Bone marrow (tissue), 2 donors: Measurements from ENCODE around the gene FRMD4A.
"Not testable (repeated sequence)": the region's sequence is repeated elsewhere in the genome, so short reads cannot be mapped to it uniquely, and the experiment has no call there.

Source experiments
- DNase-seq, 2 donors: peaks; one replicate each; lab custom pipeline; 2025; lab: John Stamatoyannopoulos, UW

Gene FRMD4A

DNA sequence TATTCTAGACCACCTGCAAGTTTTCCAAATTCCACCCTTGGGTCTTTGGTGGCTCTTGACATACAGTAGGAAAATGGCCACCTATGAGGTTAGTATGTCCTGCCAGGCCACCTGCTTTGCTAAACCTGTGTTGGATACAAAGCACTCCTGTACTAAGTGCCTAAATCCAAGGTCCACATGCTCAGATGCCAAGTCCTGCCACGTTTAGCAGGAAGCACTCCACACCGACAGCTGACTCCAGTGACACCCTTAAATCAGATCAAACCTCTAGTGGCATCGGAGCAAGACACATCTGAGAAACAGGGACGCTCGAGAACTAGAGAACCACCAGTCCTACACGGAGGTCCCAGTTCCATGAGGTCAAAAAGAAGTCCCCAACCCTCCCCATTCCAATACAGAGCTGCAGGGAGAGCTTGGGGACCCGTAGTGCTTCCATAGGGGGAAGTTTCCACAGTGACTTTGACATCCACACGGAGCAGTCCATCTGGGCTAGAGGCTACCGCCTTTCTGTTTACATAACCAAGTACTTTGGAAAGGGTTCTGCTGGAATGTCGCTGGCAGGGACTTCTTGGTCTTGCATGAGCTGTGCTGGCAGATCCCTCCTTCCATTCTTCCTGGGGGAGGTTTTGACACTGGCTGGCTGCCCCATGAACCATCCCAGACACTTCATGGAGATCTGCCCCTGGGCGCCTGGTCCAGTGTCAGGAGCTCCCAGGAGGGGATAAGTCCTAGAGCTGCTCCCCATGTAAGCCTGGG lies 453.4 kb downstream of the FRMD4A start:
- DNase-seq = no peak

DNA sequence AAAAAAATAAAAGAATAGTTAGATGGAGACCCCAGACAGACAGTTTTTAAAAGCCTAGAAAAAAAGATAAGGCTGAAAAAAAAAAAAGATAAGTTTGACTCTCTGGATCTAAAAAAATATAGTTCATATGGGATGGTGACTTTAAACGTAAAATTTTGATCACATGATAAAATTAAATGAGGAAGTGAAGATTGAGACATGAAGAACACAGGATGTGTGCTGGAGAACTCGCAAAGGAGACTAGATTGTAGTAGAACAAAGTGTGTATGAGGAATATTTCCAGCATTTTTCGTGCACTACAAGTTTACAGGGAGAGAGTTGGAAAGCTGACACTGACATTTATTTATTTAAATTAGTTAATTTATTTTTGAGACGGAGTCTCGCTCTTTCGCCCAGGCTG lies 457.5 kb downstream of the FRMD4A start:
- no peak for DNase-seq

DNA sequence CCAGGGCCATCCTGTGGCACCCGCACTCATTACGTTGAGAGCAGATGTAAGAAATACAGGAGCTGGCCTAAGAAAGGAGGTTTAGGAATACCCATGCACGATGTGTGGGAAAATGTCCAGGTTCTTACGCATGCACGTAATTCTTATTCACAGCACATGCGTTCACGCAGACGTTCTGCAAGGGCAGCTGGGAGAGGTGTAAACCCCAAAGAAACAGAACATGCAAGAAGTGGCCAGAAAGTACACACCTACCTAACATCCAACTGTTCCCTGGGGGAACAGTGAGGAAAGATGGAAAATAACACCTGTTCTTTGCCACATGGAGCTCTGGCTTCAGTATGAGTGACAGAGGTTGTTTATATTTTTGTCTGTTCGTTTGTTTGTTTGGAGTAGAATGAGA lies 458.3 kb downstream of the FRMD4A start:
- DNase-seq = no peak

DNA sequence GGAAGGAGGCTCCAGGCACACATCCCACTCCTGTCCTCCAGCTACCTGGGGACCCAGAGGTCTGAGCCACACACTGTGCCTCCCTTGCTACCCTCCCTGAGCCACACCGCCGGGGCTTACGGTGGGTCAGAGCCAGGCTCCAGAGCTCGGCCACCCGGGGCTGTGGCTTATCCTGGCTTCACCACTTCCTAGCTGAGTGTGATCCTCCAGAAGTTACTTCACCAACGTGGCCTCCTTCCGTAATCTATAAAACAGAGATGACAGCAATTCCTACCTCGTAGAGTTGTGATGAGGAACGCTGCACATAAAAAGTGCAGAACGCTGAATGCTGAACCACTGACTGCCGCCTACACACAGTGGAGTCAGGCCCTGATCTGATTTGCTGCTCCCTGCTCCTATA lies 458.9 kb downstream of the FRMD4A start:
- DNase-seq = no peak

DNA sequence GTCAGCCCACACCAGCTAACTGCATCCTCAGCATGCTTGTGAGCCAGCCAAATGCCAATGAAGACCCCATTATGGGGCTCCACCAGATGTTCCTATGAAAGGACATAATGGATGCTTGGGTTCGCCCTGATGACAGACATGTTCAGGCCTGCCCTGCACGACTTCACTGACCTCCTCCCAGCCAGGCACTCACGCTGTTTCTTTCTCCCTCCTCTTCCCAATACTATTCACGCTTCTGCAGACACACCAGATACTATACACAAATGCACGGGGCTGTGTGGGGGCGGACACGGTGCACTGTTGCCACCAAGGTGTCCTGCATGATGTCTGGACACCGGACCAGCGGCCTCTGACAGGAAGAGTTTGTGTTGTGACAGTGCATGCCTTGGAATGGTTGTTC lies 459.7 kb downstream of the FRMD4A start:
- DNase-seq = no peak

DNA sequence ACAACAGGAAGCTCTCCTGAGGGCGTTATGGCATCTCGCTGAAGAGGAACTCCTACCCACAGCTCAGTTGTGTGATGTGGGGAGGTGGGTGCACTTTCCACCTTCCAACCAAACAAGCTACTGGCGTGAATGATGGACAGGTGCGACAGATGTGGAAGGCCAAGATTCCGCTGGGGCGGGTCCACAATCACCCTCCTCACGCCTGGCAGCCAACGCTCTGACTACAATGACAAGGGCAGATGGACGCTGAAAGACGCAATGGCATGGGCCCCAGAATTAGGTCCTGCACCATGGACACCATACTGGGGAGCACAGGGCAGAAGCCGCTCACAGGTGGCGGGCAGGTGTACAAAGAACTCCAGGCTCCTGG lies 461.4 kb downstream of the FRMD4A start:
- no peak for DNase-seq

DNA sequence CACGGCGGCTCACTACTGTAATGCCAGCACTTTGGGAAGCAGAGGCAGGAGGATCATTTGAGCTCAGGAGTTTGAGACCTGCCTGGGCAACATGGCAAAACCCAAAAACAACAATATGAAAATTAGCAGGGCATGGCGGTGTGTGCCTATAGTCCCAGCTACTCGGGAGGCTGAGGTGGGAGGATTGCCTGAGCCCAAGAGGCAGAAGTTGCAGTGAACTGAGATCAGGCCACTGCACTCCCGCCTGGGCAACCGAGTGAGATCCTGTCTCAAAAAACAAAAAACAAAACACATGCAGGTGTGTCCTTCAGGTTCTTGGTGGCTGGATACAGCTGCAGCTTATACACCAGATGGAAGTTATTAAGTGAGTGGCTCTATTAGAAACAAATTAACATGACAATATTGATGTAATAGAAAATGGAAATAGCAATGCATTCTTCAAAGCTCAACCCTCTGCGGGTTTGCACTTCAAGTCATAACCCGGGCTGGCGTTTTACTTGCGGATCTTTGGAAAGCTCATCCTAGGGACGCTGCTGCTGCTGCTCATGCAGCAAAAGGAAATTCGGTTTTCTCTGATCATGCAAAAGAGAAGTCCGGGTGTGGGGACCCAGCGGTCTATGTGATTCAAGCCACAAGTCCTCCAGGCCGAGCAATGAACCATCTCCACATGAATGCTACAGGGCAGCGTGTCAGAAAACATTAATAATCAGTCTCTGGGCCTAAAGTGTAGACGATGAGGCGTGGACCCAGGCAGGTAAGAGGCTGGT lies 462.0 kb downstream of the FRMD4A start:
- no peak for DNase-seq

DNA sequence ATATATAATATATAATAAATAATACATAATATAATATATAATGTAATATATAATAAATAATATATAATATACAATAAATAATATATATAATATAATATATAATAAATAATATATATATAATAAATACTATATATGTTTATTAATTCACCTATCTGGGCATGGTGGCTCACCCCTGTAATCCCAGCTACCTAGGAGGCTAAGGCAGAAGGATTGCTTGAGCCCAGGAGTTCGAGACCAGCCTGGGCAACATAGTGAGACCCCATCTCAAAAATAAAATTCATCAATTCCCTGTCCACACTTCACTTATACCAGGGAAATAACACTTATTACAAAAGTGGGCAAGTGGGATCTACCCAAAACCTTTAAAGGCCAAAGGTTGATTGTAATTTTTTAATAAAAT lies 462.9 kb downstream of the FRMD4A start:
- DNase-seq = no peak

DNA sequence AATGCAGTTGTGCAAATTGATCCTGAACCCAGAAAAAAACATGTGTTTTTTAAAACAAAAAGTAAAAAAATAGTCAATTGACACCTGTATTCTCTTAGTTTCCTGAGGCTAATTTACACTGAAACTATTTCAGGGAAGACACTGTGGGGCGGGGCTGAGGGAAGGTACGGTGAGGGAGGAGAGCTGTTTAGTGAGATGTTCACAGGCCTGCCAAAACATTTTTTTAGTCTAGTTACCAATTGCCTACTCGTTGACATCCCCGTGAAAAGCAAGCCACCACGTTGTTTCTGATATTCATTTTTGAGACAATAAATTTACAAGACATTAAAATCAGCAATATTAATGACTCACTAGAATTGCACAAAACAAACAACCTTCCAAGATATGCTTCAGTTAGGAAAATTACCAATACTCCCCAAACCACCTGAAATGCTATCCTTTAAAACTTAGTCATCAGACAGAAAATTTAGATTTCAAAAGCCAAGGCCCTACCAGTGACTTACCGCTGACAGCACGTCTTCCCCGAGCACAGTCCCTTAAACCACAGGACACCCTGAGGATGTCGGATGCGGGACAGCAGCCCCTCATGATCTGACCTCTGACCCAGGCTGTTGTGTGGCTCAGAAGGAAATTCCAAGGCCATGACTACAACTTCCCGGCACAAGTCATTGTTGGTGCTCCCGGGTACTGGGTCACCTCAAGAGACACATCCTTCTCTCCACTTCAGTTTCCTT lies 464.8 kb downstream of the FRMD4A start:
- DNase-seq = no peak

DNA sequence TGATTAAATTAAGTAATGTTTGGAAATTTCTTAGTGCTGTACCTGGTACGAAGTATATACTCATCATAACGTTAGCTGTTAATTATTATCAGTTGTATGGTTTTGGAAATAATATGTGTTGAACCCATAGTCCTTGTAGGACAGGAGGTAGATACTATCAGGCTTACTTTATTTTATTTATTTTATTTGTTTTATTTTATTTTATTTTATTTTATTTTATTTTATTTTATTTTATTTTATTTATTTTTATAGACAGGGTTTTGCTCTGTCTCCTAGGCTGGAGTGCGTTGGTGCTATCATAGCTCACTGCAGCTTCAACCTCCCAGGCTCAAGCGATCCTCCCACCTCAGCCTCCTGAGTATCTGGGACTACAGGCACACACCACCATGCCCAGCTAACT lies 465.5 kb downstream of the FRMD4A start:
- not testable (repeated sequence) for DNase-seq

DNA sequence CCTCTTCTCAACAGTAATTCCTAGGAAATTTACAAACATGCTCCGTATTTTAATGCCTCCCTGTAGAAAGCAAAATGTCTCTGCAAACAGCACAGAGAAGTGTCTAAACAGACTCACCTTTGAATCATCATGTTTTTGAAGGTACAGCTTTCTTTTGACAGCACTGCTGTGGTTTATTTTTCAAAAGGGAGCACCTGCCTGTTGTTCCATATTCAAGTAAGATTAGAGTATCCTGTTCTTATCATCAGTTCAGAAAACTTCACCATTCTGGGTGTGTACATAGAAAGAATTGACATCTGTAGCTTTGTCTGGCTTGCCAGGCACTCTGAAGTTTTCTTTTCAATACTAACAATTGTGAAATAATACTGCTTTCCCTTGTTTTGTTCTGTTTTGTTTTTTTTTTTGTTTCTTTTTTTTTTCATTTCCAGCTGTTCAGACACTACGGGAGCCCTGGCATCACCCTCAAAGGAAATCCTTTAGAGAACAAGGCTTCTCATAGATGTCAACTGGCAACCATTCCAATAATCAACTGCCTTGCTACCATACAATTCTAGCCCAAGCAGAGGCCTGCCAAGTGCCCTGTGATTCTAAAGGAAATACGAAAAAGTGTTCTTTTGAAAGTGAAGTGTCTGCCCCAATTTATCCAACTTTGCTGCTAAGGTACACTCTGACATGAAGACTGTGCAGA lies 468.0 kb downstream of the FRMD4A start:
- no peak for DNase-seq

DNA sequence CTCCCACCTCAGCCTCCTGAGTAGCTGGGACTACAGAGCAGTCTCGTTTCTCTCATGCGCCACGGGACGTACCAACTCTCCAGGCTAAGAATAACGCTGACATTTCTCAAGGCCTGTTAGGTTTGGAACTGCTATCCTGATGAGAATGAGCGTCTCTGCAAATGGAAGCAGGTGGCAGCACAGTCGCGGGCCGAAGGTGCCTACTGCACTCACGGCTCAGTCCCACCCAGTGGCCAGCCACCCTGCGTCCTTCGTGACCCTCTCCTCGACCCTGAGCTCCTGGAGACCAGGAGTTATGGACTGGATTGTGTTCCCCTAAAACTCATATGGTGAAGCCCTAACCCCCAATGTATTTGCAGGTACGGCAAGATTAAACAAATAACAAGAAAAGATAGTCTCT lies 469.8 kb downstream of the FRMD4A start:
- no peak for DNase-seq

DNA sequence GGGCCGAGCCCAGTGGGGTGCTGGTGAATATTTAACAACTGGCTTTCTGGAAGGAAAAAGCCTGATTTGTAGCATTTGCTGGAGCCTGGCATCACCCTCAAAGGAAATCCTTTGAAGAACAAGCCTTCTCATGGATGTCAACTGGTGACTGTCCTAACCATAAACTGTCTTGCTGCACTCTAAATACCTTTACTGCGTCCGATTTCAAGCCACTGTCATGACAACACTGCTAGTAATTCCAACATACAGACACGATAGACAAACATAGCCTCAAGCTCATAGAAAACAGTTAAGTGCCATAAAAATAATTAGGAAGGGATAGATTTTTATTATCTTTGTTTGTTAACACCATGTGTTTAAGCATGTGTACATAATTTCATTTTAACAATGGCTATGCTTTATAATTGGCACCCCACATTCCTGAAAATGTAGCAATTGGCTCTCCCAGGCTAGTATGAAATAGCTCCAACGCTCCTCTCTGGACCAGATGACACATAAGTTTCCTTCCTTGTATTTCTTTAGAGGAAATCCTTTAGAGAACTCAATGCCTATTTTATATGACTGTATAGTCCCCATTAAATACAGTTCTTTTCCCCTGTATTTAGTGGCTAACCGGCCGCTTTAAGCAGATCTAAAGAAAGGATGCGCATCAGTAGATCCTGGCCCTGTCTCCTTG lies 470.6 kb downstream of the FRMD4A start:
- no peak for DNase-seq

DNA sequence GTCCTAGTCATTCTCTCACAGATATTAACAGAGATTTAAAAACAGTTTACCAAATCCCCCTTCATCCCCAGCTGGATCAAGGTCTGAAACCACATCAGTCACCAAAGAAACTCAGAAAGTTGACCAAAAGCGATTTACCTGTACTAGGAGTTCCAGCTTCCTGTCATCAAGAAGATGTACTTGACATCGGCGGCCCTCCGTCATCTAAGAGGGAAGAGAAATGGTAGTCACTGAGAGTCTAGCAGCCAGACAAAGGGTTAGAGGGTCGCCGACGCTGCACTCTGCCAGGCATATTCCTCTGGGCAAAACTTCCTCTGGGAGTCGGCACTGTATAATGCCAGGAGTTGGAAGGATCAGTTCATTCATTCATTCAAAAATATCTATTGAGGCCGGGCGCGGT lies 472.0 kb downstream of the FRMD4A start:
- no peak for DNase-seq

DNA sequence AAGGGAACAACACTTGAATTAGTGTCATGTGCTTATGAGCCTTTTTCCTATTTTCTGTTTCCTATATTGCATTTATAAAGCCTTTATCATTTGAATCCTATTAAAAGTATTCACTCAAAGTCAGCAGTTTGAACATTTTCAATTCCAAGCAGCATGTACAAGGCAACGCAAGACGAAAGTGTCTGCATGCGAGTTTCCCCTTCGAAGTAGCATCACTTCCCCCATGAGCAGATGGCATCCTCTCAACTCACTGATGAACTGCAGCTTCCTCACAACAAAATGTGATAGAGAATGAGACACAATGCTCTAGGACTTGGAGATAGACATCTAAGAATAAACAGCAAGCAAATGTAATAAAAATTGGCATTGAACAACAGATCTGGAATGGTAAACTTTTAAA lies 473.3 kb downstream of the FRMD4A start:
- DNase-seq = no peak

DNA sequence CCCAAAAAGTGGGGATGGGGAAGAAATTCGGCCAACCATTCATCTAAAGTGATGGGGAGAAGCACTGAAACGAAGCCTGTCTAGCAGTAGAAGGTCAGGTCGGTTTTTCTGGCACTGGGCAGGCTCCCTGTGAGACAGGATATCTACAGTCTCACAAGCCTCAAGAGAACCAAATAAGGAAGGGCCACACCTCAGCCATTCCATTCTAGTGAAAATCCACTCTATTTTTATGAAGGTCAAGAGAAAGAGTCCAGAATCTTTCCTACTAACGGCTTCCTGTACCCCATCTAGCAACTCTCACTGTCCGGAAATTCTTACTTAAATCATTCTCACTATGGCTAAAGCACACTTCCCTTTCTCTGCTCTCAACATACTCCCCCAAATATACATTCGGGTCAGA lies 476.9 kb downstream of the FRMD4A start:
- no peak for DNase-seq

DNA sequence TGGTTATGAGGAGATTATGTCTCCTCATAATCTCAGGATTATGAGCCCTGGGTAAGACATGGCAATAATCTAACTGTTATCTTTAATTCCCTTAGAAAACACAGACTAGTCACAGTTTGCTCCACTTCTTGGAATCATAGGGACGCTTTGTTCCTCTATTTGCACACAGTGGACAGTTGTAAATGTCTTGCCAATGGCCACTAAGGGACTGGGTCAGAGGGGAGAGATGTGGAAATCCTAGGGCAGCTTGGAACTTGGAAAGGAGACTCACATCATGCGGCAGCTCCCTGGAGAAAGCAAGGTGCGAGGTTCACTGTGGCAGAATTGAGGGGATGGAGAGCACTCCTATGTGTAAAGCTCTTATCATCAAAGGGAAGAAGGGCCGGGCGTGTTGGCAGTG lies 477.9 kb downstream of the FRMD4A start:
- no peak for DNase-seq

DNA sequence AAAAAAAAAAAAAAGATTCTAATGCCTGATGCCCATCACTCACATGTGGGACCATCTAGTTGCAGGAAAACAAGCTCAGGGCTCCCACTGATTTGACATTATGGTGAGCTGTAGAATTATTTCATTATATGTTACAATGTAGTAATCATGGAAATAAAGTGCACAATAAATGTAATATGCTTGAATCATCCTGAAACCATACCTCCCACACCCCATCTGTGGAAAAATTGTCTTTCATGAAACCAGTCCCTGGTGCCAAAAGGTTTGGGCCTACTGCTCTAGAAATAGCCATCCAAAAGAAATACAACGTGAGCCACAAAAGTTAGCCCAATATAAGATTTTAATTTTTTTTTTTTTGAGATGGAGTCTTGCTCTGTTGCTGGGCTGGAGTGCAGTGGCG lies 478.8 kb downstream of the FRMD4A start:
- no peak for DNase-seq

DNA sequence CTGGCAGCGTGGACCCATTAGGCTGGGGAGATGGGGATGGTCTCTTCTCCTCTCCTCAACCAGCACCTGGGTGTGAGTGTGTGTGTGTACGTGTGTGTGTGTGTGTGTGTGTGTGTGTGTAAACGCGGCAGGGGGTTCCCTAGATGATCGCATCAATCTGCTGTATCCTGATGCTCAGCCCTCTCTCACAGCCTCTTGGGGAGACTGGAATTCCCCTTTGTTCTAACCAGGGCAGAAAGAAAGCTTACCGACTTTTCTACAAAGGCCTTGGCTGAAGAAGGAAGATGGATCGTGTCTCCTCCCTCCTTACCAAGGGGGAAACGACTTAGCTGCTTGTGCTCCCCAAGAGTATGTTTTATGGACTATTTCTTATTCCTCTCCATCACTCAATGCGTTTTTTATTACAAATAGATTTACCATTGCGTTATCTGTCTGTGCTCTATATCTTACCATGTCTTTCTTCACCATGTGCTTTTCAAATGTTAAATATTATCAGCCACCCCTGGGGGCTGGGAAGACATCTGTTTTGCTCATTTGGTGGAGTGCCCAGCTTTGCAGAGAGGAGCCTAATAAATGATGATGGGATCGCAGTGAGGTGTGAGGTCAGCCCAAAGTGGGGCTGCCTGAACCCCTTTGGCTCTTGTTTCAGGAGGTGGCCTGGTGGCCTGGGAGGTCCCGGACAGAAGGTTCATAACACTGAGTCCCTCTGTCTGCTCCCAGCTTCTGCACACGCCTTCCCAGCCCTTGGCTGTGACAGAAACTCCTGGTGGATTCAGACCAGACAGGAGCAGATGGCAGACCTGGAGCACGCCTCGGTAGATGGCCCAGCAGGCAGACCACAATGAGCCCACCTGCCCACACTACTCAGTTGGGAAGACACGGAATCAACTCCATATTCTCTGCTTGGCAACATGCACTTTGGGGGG lies 481.9 kb downstream of the FRMD4A start:
- DNase-seq = no peak

DNA sequence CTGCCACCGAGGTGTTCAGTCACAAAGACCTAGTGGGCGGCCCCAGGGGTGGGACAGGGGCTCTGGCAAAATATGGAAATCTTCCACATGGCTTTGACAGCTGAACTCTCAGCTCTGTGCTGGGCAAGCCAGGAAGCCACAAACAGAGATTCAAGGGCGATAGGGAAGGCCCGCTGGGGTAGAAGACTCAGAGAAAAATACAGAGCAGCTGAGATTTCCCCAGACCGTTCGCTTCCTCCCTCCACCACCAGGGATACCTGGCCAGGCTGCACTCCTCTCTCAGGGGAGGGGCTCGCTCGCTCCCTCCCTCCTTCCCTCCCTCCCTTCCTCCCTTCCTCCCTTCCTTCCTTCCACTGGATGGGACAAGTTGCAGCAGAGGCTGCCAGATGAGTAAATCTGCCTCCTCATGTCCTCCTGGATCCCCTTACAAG lies 483.5 kb downstream of the FRMD4A start:
- no peak for DNase-seq

DNA sequence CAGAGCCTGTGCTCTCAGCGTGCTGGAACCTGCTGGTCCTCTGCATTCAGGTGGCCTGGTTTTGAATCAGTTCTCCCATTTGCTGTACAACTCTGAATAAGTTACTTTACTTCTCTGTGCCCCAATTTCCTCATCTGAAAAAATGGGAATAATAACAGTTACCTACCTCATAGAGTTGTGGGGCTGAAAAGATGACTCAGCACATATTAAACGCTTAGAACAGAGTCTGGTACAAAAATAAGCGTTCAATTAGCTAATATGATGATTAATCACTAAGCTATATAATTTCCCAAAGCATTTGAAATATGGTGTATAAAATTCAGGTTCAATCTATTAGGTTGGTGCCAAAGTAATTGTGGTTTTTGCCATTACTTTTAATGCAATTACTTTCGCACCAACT lies 484.8 kb downstream of the FRMD4A start:
- DNase-seq = no peak
